Neural cell (in vitro differentiated cells): Measurements from ENCODE around the gene CFAP299.

Experiments used
- EP300 ChIP-seq: fragments of 450-650 bp; conservative IDR thresholded peaks from 2 replicates; pipeline ENCODE4 v1.6.1; 2014; ENCODE audit warnings: antibody characterized with exemption, mild to moderate bottlenecking, moderate library complexity; ENCODE audit not compliant: poor library complexity, severe bottlenecking
- EZH2 ChIP-seq: fragments of 200-600, 300-800 bp; shearing (Covaris generic), sonication (generic); IDR thresholded peaks from 2 replicates; pipeline ENCODE4 v1.6.1; 2014; ENCODE audit warnings: antibody characterized with exemption, low read length, borderline replicate concordance, mild to moderate bottlenecking; ENCODE audit not compliant: insufficient read depth, poor library complexity, severe bottlenecking
- MXI1 ChIP-seq: fragments of 450-650 bp; conservative IDR thresholded peaks from 2 replicates; pipeline ENCODE4 v1.6.1; 2014; ENCODE audit warnings: antibody characterized with exemption, mild to moderate bottlenecking; ENCODE audit not compliant: poor library complexity, severe bottlenecking
- TAF1 ChIP-seq: IDR thresholded peaks from 2 replicates; pipeline ENCODE4 v1.6.1; 2012; ENCODE audit warnings: low read depth
- TF ChIP-seq, protein P1 (sequence below): fragments of 450-650 bp; IDR thresholded peaks from 2 replicates; pipeline ENCODE4 v1.5.1; 2014; ENCODE audit warnings: antibody characterized with exemption, mild to moderate bottlenecking, moderate library complexity; ENCODE audit not compliant: poor library complexity, severe bottlenecking

GRCh38 chr4:81007417-81007816 is 671.9 kb downstream of the CFAP299 start:
- TF ChIP-seq EP300 (no peak), EZH2 (no peak), TAF1 (no peak), MXI1 (no peak)
- TF ChIP-seq, protein P1, sequence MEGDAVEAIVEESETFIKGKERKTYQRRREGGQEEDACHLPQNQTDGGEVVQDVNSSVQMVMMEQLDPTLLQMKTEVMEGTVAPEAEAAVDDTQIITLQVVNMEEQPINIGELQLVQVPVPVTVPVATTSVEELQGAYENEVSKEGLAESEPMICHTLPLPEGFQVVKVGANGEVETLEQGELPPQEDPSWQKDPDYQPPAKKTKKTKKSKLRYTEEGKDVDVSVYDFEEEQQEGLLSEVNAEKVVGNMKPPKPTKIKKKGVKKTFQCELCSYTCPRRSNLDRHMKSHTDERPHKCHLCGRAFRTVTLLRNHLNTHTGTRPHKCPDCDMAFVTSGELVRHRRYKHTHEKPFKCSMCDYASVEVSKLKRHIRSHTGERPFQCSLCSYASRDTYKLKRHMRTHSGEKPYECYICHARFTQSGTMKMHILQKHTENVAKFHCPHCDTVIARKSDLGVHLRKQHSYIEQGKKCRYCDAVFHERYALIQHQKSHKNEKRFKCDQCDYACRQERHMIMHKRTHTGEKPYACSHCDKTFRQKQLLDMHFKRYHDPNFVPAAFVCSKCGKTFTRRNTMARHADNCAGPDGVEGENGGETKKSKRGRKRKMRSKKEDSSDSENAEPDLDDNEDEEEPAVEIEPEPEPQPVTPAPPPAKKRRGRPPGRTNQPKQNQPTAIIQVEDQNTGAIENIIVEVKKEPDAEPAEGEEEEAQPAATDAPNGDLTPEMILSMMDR, result no peak
